Smooth muscle cell (in vitro differentiated cells): ENCODE data around the gene ANO9. TPM values are rescaled to one million over a fixed set of nuclear protein-coding genes. Genes with fewer than 3 reads are reported as not detected.

ENCODE experiments used
- DNase-seq: peaks from one replicate; lab custom pipeline; 2025; ENCODE audit not compliant: unreplicated experiment; lab: John Stamatoyannopoulos, UW
- H2AFZ ChIP-seq: fragments of 200-600 bp; sonication (generic); 2 replicates; pipeline ENCODE4 v1.6.0; 2016; ENCODE audit warnings: antibody characterized with exemption, low read depth, mild to moderate bottlenecking
- H3F3A ChIP-seq: fragments of 200-600 bp; sonication (generic); 2 replicates; pipeline ENCODE4 v1.6.0; 2017; ENCODE audit warnings: antibody characterized with exemption, low read depth
- H3K27ac ChIP-seq: fragments of 200-600 bp; sonication (generic); 2 replicates; pipeline ENCODE4 v1.5.1; 2016; ENCODE audit warnings: low read depth, mild to moderate bottlenecking
- H3K27me3 ChIP-seq: fragments of 200-600 bp; sonication (generic); 2 replicates; pipeline ENCODE4 v1.6.1; 2016; ENCODE audit warnings: low read depth, mild to moderate bottlenecking
- H3K36me3 ChIP-seq: fragments of 200-600 bp; sonication (generic); 2 replicates; pipeline ENCODE4 v1.5.1; 2016; ENCODE audit warnings: low read depth
- H3K4me1 ChIP-seq: fragments of 200-600 bp; sonication (generic); 2 replicates; pipeline ENCODE4 v1.5.1; 2016; ENCODE audit warnings: low read depth
- H3K4me2 ChIP-seq: fragments of 200-600 bp; sonication (generic); 2 replicates; pipeline ENCODE4 v1.6.0; 2016; ENCODE audit warnings: mild to moderate bottlenecking
- H3K4me3 ChIP-seq: fragments of 200-600 bp; sonication (generic); 2 replicates; pipeline ENCODE4 v1.5.1; 2016; ENCODE audit warnings: mild to moderate bottlenecking
- H3K79me2 ChIP-seq: fragments of 200-600 bp; sonication (generic); 2 replicates; pipeline ENCODE4 v1.6.0; 2016; ENCODE audit warnings: low read depth, mild to moderate bottlenecking
- H3K9ac ChIP-seq: fragments of 200-600 bp; sonication (generic); 2 replicates; pipeline ENCODE4 v1.6.0; 2016; ENCODE audit warnings: low read depth
- H3K9me3 ChIP-seq: fragments of 200-600 bp; sonication (generic); replicated peaks from 2 replicates; pipeline ENCODE4 v1.5.1; 2016; ENCODE audit warnings: low read depth
- H4K20me1 ChIP-seq: fragments of 200-600 bp; sonication (generic); 2 replicates; pipeline ENCODE4 v1.6.0; 2016; ENCODE audit warnings: low read depth
- CTCF ChIP-seq: fragments of 200-600 bp; sonication (generic); IDR thresholded peaks from 2 replicates; pipeline ENCODE4 v1.5.1; 2017; ENCODE audit warnings: borderline replicate concordance, mild to moderate bottlenecking, antibody characterized with exemption; ENCODE audit not compliant: insufficient read depth, poor library complexity, severe bottlenecking
- WGBS: methylation state at CpG from one replicate; pipeline ENCODE4 v1.1.7; 2016; ENCODE audit warnings: low lambda C conversion rate; 5-methylcytosine and 5-hydroxymethylcytosine counted together
- polyA plus RNA-seq: library from polyadenylated mRNA; unstranded; fragments of >200 nt; fragmentation: Nextera tagmentation; extraction: Ambion mirVana; gene quantifications from 2 replicates; pipeline ENCODE4 v1.2.1, GENCODE V29; 2016
- total RNA-seq: library from RNA; depleted of rRNA; stranded (reverse); fragments of >200 nt; gene quantifications from 2 replicates; pipeline ENCODE4 v1.2.3, GENCODE V29; 2014

Gene ANO9
- total RNA-seq (0.67 and 1.4 TPM in 2 replicates), polyA plus RNA-seq (1.5 and 7.1 TPM in 2 replicates)

GRCh38 chr11:441418-442274, at the start of gene ANO9:
Gene ANO9 (minus strand): TSS chr11:442011. CDS start chr11:441926, 85 bp downstream.
- Histone ChIP-seq H3K27me3 (no peaks in the 10 kb centered on the region), H3K9ac (no peak within 1 kb of the TSS), H2AFZ (no peak within 1 kb of the TSS), H3K27ac (no peak within 1 kb of the TSS), H3K36me3 (no peaks in the 10 kb centered on the region), H3K4me2 (peak within 1 kb of the TSS; percentile 78), H4K20me1 (no peaks in the 10 kb centered on the region), H3F3A (no peaks in the 10 kb centered on the region), H3K4me1 (no peaks in the 10 kb centered on the region), H3K9me3 (no peaks in the 10 kb centered on the region), H3K79me2 (no peaks in the 10 kb centered on the region), H3K4me3 (peak within 1 kb of the TSS; percentile 39)
- no peak for TF ChIP-seq CTCF
- no peak for DNase-seq
- WGBS, result 47% methylated on average over 25 of the region's 35 CpGs

GRCh38 chr11:491358-491757, 49.5 kb upstream of the ANO9 start:
- H4K20me1 ChIP-seq, result peaks cover 4% of the 10 kb centered on the region
- H3K9me3 ChIP-seq, result no peaks in the 10 kb centered on the region
- no peak overlapping the region for H3K4me3 ChIP-seq
- H3K79me2 ChIP-seq, result peaks cover under 1% of the 10 kb centered on the region
- H3K36me3 ChIP-seq, result no peaks in the 10 kb centered on the region
- TF ChIP-seq CTCF, result no peak
- H3K27ac ChIP-seq, result no peak overlapping the region
- no peaks in the 10 kb centered on the region for H3K4me1 ChIP-seq
- H3F3A ChIP-seq, result peaks cover 10% of the 10 kb centered on the region
- no peak overlapping the region for H3K4me2 ChIP-seq
- no peak overlapping the region for H2AFZ ChIP-seq
- WGBS, result 96% methylated on average over 7 of the region's 7 CpGs
- H3K27me3 ChIP-seq, result no peaks in the 10 kb centered on the region
- DNase-seq, result no peak
- H3K9ac ChIP-seq, result no peak overlapping the region

- H3K79me2 ChIP-seq, result peaks cover 5% of the 10 kb centered on the region
- H3K27me3 ChIP-seq, result no peaks in the 10 kb centered on the region
- peaks cover 2% of the 10 kb centered on the region for H4K20me1 ChIP-seq
Observed at GRCh38 chr11:490930-491260, 49.1 kb upstream of the ANO9 start.

More at GRCh38 chr11:490930-491260, 49.1 kb upstream of the ANO9 start:
- Histone ChIP-seq H2AFZ (no peak overlapping the region), H3K4me1 (no peaks in the 10 kb centered on the region), H3K9ac (no peak overlapping the region), H3K4me3 (no peak overlapping the region), H3K9me3 (no peaks in the 10 kb centered on the region), H3K4me2 (no peak overlapping the region), H3K27ac (no peak overlapping the region), H3F3A (peaks cover 6% of the 10 kb centered on the region), H3K36me3 (no peaks in the 10 kb centered on the region)
- TF ChIP-seq CTCF, result no peak
- 99% methylated on average over 14 of the region's 15 CpGs for WGBS
- no peak for DNase-seq
